Spleen (tissue), 11 donors: ENCODE results near the gene IRF2BPL. TPM values are rescaled to one million over a fixed set of nuclear protein-coding genes. Genes with fewer than 3 reads are reported as not detected.

Source experiments
- DNase-seq: peaks from one replicate; pipeline ENCODE4 v3.0.0-alpha.2; 2020
- H3K27ac ChIP-seq, 8 donors: fragments of 200-600 bp; sonication (generic) in 7 of 8; 1 replicate in 4 of 8; 2 replicates in 4 of 8; pipeline versions ENCODE4 v1.5.0 to v1.8.0; 2016 to 2021; ENCODE audit warnings: inconsistent platforms in 4 of 8, mild to moderate bottlenecking in 4 of 8, moderate library complexity in 1 of 8
- H3K27me3 ChIP-seq, 7 donors: fragments of 200-600 bp; sonication (generic) in 6 of 7; replicated peaks in 1 of 7; 1 replicate in 4 of 7; 2 replicates in 3 of 7; pipeline versions ENCODE4 v1.5.0 to v1.8.0; 2016 to 2021; ENCODE audit warnings: inconsistent platforms in 3 of 7, mild to moderate bottlenecking in 1 of 7
- H3K36me3 ChIP-seq, 6 donors: fragments of 200-600 bp; sonication (generic) in 5 of 6; 1 replicate in 4 of 6; 2 replicates in 2 of 6; pipeline versions ENCODE4 v1.5.0 to v1.8.0; 2016 to 2021; ENCODE audit warnings: inconsistent platforms in 2 of 6
- H3K4me1 ChIP-seq, 6 donors: fragments of 200-600 bp; sonication (generic) in 5 of 6; 1 replicate in 3 of 6; 2 replicates in 3 of 6; pipeline versions ENCODE4 v1.5.0 to v1.8.0; 2016 to 2021; ENCODE audit warnings: inconsistent platforms in 3 of 6
- H3K4me3 ChIP-seq, 8 donors: fragments of 200-600 bp; sonication (generic) in 7 of 8; 1 replicate in 4 of 8; 2 replicates in 4 of 8; pipeline versions ENCODE4 v1.5.0 to v1.8.0; 2016 to 2021; ENCODE audit warnings: inconsistent platforms in 4 of 8, mild to moderate bottlenecking in 4 of 8, moderate library complexity in 2 of 8
- H3K9me3 ChIP-seq, 8 donors: fragments of 200-600 bp; sonication (generic) in 7 of 8; 1 replicate in 4 of 8; 2 replicates in 4 of 8; pipeline versions ENCODE4 v1.5.0 to v1.8.0; 2016 to 2021; ENCODE audit warnings: inconsistent platforms in 4 of 8
- CTCF ChIP-seq, 11 experiments: fragments of 200-600 bp in 7 of 11; fragments of 450-650 bp in 4 of 11; sonication (generic) in 4 of 11; IDR thresholded peaks in 8 of 11; conservative IDR thresholded peaks in 3 of 11; 1 replicate in 7 of 11; 2 replicates in 4 of 11; pipeline versions ENCODE4 v1.4.0 to v1.8.0; 2016 to 2021; ENCODE audit warnings: antibody characterized with exemption in 11 of 11, inconsistent platforms in 4 of 11, mild to moderate bottlenecking in 1 of 11
- POLR2A ChIP-seq, 3 donors: fragments of 450-650 bp; IDR thresholded peaks; one replicate each; pipeline ENCODE4 v1.5.1; 2017; ENCODE audit warnings: antibody characterized with exemption in 3 of 3, mild to moderate bottlenecking in 1 of 3
- POLR2AphosphoS5 ChIP-seq, 3 donors: sonication (generic); formaldehyde crosslinking; IDR thresholded peaks; one replicate each; pipeline ENCODE4 v1.5.1; 2017; ENCODE audit warnings: antibody characterized with exemption in 3 of 3
- WGBS, 5 donors: extraction: QIAGEN DNeasy Blood & Tissue Kit in 3 of 5; methylation state at CpG; one replicate each; pipeline versions ENCODE4 v1.1.5 to v1.1.7; 2013 to 2018; 5-methylcytosine and 5-hydroxymethylcytosine counted together
- intact Hi-C: fragments of 100-400 bp; cut with DNase I; formaldehyde crosslinking; loops from one replicate; pipeline ENCODE4 v1.15.0; 2023; ENCODE audit warnings: low total_unique reads
- polyA plus RNA-seq, 3 donors: library from polyadenylated mRNA; stranded (reverse); fragments of 200-250 nt; gene quantifications; one replicate each; pipeline ENCODE4 v1.2.1, GENCODE V29; 2013
- total RNA-seq, 7 donors: library from RNA; depleted of rRNA in 3 of 7; stranded (reverse); fragments of >200 nt in 3 of 7; fragmentation: NEBNext Ultra II Directional in 4 of 7; extraction: Animal tissue kit (Norgen Biotek cat#: 25700) in 4 of 7; gene quantifications; one replicate each; pipeline versions ENCODE4 v1.1.0 to v1.2.1, GENCODE V29; 2016 to 2021
- donor health status: healthy with polysubstance abuse.
- donor health status: DM: no; HTN: no; CAD: no; lungs with moderate emphysema.
- donor health status: DM: no; HTN: no; CAD: no.
- donor health status: Bipolar disorder and iron deficiency.
- donor health status: healthy.
- donor health status: DM: no; HTN: no; CAD: no.
- donor health status: DM: yes; HTN: yes; CAD: no.

IRF2BPL gene
- total and polyA plus RNA-seq, 10 donors, result 4.1 to 62.7 (median 46.2) TPM

GRCh38 chr14:77006132-77006531 is 22.4 kb downstream of the IRF2BPL start:
- H3K4me3 ChIP-seq, result no peak overlapping the region
- H3K9me3 ChIP-seq, result no peaks in the 10 kb centered on the region
- intact Hi-C loops, result no loop called here
- 82 to 92% (median 88%) methylated on average over 9 of the region's 9 CpGs for WGBS, 5 donors
- TF ChIP-seq POLR2AphosphoS5 (IDR thresholded peaks at IDR 0.05), result no peak
- TF ChIP-seq CTCF (IDR thresholded peaks at IDR 0.05 in 8 of 11, conservative IDR thresholded peaks at IDR 0.05 in 3 of 11), result no peak
- TF ChIP-seq POLR2A (IDR thresholded peaks at IDR 0.05), result no peak
- H3K4me1 ChIP-seq, result peaks cover 0 to 26% (median 14%) of the 10 kb centered on the region in 6 donors
- H3K36me3 ChIP-seq, result no peaks in the 10 kb centered on the region
- H3K27ac ChIP-seq, result no peak overlapping the region
- H3K27me3 ChIP-seq, result no peaks in the 10 kb centered on the region
- DNase-seq, result no peak

- TF ChIP-seq CTCF (IDR thresholded peaks at IDR 0.05 in 8 of 11, conservative IDR thresholded peaks at IDR 0.05 in 3 of 11) (no peak), POLR2A (IDR thresholded peaks at IDR 0.05) (no peak), POLR2AphosphoS5 (IDR thresholded peaks at IDR 0.05) (no peak)
- H3K36me3 ChIP-seq, result no peaks in the 10 kb centered on the region
- peaks cover 5 to 32% (median 17%) of the 10 kb centered on the region in 6 donors for H3K4me1 ChIP-seq
- no peaks in the 10 kb centered on the region for H3K27me3 ChIP-seq
- no peak overlapping the region for H3K4me3 ChIP-seq
- no peaks in the 10 kb centered on the region for H3K9me3 ChIP-seq
- no peak for DNase-seq
- WGBS, 5 donors, result 83 to 94% (median 86%) methylated on average over 3 of the region's 3 CpGs
- H3K27ac ChIP-seq, result no peak overlapping the region
- intact Hi-C loops, result no loop called here
Measured at GRCh38 chr14:77005559-77005958, 22.9 kb downstream of the IRF2BPL start.

- Histone ChIP-seq H3K4me3 (no peak overlapping the region), H3K4me1 (peaks cover 9 to 39% (median 24%) of the 10 kb centered on the region in 6 donors), H3K36me3 (no peaks in the 10 kb centered on the region), H3K27me3 (no peaks in the 10 kb centered on the region), H3K9me3 (no peaks in the 10 kb centered on the region), H3K27ac (no peak overlapping the region)
- 56 to 78% (median 69%) methylated on average over 7 to 9 of the region's 9 CpGs for WGBS, 5 donors
- TF ChIP-seq CTCF (IDR thresholded peaks at IDR 0.05 in 8 of 11, conservative IDR thresholded peaks at IDR 0.05 in 3 of 11) (no peak), POLR2AphosphoS5 (IDR thresholded peaks at IDR 0.05) (no peak), POLR2A (IDR thresholded peaks at IDR 0.05) (no peak)
- intact Hi-C loops, result no loop called here
- no peak for DNase-seq
Measured at GRCh38 chr14:77004711-77005460, 23.6 kb downstream of the IRF2BPL start.

DNA sequence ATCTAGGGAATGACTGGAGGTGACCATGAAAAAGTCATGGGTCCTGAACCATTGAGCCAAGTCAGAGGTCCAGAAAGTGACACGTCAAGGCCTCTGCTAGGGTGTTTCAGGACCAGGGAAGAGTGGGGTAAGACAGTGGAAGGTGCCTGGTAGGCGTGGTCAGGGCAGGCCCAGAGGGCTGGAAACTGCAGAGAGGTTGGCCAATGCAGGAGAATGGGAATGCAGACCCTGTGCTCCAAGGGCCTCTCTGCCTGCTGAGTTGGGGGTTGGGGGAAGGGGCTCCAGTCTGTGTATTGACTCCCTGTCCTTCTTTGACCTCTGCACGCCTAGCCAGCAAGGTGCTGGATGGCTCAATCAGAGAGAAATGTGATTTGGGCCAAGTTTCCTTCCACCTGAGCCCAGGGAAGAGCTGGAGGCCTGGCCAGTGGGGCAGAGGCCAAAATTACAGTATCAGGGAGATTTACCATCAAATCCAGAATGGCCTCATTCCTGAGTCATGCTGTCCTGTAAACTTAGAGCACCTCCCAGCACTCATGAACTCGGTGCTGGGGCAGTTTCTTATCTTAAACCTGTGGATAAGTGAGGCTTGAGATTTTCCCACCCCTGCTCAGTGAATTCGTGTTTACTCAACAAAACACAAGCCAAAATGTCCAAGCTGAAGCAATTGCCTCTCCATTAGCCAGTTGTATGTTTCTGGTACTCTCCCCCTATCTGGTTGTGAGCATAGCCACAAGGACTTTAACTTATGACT is 24.4 kb downstream of the IRF2BPL start:
- TF ChIP-seq CTCF (IDR thresholded peaks at IDR 0.05 in 8 of 11, conservative IDR thresholded peaks at IDR 0.05 in 3 of 11), result no peak
- TF ChIP-seq POLR2A (IDR thresholded peaks at IDR 0.05), result no peak
- no peak for TF ChIP-seq POLR2AphosphoS5 (IDR thresholded peaks at IDR 0.05)
- no peak overlapping the region for H3K4me3 ChIP-seq
- H3K27me3 ChIP-seq, result no peaks in the 10 kb centered on the region
- intact Hi-C loops, result no loop called here
- H3K36me3 ChIP-seq, result no peaks in the 10 kb centered on the region
- 83 to 91% (median 88%) methylated on average over 5 of the region's 5 CpGs for WGBS, 5 donors
- peaks cover 9 to 46% (median 27%) of the 10 kb centered on the region in 6 donors for H3K4me1 ChIP-seq
- H3K27ac ChIP-seq, result no peak overlapping the region
- no peak for DNase-seq
- H3K9me3 ChIP-seq, result no peaks in the 10 kb centered on the region
